Bronchial epithelial cell (primary cell): ENCODE measurements around the gene SCOC. TPM values are rescaled to one million over a fixed set of nuclear protein-coding genes. Genes with fewer than 3 reads are reported as not detected.

ENCODE experiments used
- DNase-seq: peaks from one replicate; pipeline ENCODE4 v3.0.0-alpha.2; 2010; ENCODE audit warnings: low read depth
- FAIRE-seq: peaks from 2 replicates; lab custom pipeline; 2011; peaks lifted over from hg19 to GRCh38; lab: Jason Lieb, UNC
- H3K27me3 ChIP-seq: 2 replicates; pipeline ENCODE4 v1.5.1; 2011; ENCODE audit warnings: low read length; ENCODE audit not compliant: control insufficient read depth, insufficient read depth
- H3K36me3 ChIP-seq: 2 replicates; pipeline ENCODE4 v1.5.1; 2011; ENCODE audit warnings: low read length; ENCODE audit not compliant: control insufficient read depth, insufficient read depth
- H3K4me3 ChIP-seq: 2 replicates; pipeline ENCODE4 v1.5.1; 2011; ENCODE audit warnings: mild to moderate bottlenecking, low read depth, low read length, control low read depth
- CTCF ChIP-seq: IDR thresholded peaks from 2 replicates; pipeline ENCODE4 v1.5.1; 2011; ENCODE audit warnings: mild to moderate bottlenecking, moderate library complexity, low read length, control low read depth, inconsistent platforms; ENCODE audit not compliant: insufficient read depth, severe bottlenecking
- total RNA-seq: library from RNA; depleted of rRNA; stranded (reverse); fragments of >200 nt; gene quantifications from 2 replicates; pipeline ENCODE4 v1.2.1, GENCODE V29; 2014

Gene SCOC
- total RNA-seq, 1 donor from 2014 or later, result 61.9 TPM

GRCh38 chr4:140374130-140374477 lies 658 bp downstream of the SCOC start:
- Histone ChIP-seq H3K4me3 (peak overlapping the region; percentile 81), H3K27me3 (no peaks in the 10 kb centered on the region), H3K36me3 (no peaks in the 10 kb centered on the region)
- no peak for TF ChIP-seq CTCF
- peak; percentile 23 for FAIRE-seq
- DNase-seq, result peak; percentile 36

GRCh38 chr4:140382732-140383131 lies 9.3 kb downstream of the SCOC start:
- TF ChIP-seq CTCF, result no peak
- Histone ChIP-seq H3K27me3 (no peaks in the 10 kb centered on the region), H3K36me3 (peaks cover 1% of the 10 kb centered on the region), H3K4me3 (no peak overlapping the region)
- DNase-seq (no peak), FAIRE-seq (no peak)

GRCh38 chr4:140388015-140388414 lies 14.6 kb downstream of the SCOC start:
- Histone ChIP-seq H3K27me3 (no peaks in the 10 kb centered on the region), H3K4me3 (no peak overlapping the region), H3K36me3 (no peaks in the 10 kb centered on the region)
- DNase-seq (no peak), FAIRE-seq (no peak)
- TF ChIP-seq CTCF, result no peak

GRCh38 chr4:140395668-140396067 lies 22.2 kb downstream of the SCOC start:
- FAIRE-seq, result no peak
- no peak for DNase-seq
- no peak for TF ChIP-seq CTCF
- H3K4me3 ChIP-seq, result no peak overlapping the region
- no peaks in the 10 kb centered on the region for H3K27me3 ChIP-seq
- H3K36me3 ChIP-seq, result no peaks in the 10 kb centered on the region

- no peak overlapping the region for H3K4me3 ChIP-seq
- H3K36me3 ChIP-seq, result no peaks in the 10 kb centered on the region
- FAIRE-seq, result no peak
- H3K27me3 ChIP-seq, result no peaks in the 10 kb centered on the region
- no peak for DNase-seq
- TF ChIP-seq CTCF, result no peak
Measured at GRCh38 chr4:140400111-140400510, 26.7 kb downstream of the SCOC start.

GRCh38 chr4:140406292-140406691 lies 32.8 kb downstream of the SCOC start:
- Histone ChIP-seq H3K27me3 (no peaks in the 10 kb centered on the region), H3K4me3 (no peak overlapping the region), H3K36me3 (no peaks in the 10 kb centered on the region)
- no peak for TF ChIP-seq CTCF
- FAIRE-seq (no peak), DNase-seq (no peak)
